HG03439 (cell line): ENCODE data around the gene IQCN.

Source experiments
- ATAC-seq: cut with Tn5 transposase; IDR thresholded peaks from one replicate; pipeline ENCODE4 v1.9.1; 2021; ENCODE audit warnings: mild to moderate bottlenecking, moderate library complexity; ENCODE audit not compliant: unreplicated experiment

IQCN gene

GRCh38 chr19:18306209-18306887, 32.1 kb upstream of the IQCN start:
- ATAC-seq: no peak

GRCh38 chr19:18304458-18305310, 30.4 kb upstream of the IQCN start:
- no peak for ATAC-seq

GRCh38 chr19:18304208-18304457, 29.9 kb upstream of the IQCN start:
- no peak for ATAC-seq

GRCh38 chr19:18301718-18302111, 27.5 kb upstream of the IQCN start:
- no peak for ATAC-seq

GRCh38 chr19:18300930-18301717, 26.9 kb upstream of the IQCN start:
- ATAC-seq: no peak

GRCh38 chr19:18299654-18300053, 25.4 kb upstream of the IQCN start:
- ATAC-seq: no peak

- no peak for ATAC-seq
Measured at GRCh38 chr19:18298601-18299000, 24.3 kb upstream of the IQCN start.

- ATAC-seq: no peak
Measured at GRCh38 chr19:18297308-18297707, 23.1 kb upstream of the IQCN start.

GRCh38 chr19:18295034-18295451, 20.8 kb upstream of the IQCN start:
- ATAC-seq: no peak

- ATAC-seq: no peak
Measured at GRCh38 chr19:18294467-18294864, 20.2 kb upstream of the IQCN start.

GRCh38 chr19:18293642-18294466, 19.6 kb upstream of the IQCN start:
- no peak for ATAC-seq

- no peak for ATAC-seq
Measured at GRCh38 chr19:18292810-18293641, 18.8 kb upstream of the IQCN start.

GRCh38 chr19:18292462-18292809, 18.2 kb upstream of the IQCN start:
- no peak for ATAC-seq

GRCh38 chr19:18291590-18292461, 17.6 kb upstream of the IQCN start:
- ATAC-seq: peak; percentile 51

GRCh38 chr19:18291019-18291524, 16.8 kb upstream of the IQCN start:
- no peak for ATAC-seq

- no peak for ATAC-seq
Measured at GRCh38 chr19:18290302-18291018, 16.2 kb upstream of the IQCN start.

GRCh38 chr19:18289471-18290301, 15.4 kb upstream of the IQCN start:
- ATAC-seq: no peak
